ENCODE data around the gene RAD51D. TPM values are rescaled to one million over a fixed set of nuclear protein-coding genes. Genes with fewer than 3 reads are reported as not detected.

RAD51D gene
- total RNA-seq, 3 donors from 2014 or later (not counting 1 experiment from before 2014, with no cell fraction given) = 15.4 to 27.0 (median 22.7) TPM

DNA sequence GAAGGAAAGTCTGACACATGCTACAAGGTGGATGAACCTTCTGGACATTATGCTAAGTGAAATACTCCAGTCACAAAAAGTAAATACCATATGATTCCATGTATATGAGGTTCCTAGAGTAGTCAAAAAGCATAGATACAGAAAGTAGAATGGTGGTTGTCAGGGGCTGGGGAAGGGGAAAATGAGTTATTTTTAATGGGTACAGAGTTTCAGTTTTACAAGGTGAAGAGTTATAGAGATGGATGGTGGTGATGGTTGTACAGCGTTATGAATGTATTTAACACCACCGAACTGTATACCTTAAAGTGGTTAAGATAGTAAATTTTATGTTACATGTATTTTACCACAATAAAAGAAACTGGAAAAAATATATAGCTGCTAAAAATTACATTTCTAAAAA, 17.9 kb downstream of the RAD51D start:
- no peak overlapping the region for H3K27ac ChIP-seq (ENCODE audit: low read length)

DNA sequence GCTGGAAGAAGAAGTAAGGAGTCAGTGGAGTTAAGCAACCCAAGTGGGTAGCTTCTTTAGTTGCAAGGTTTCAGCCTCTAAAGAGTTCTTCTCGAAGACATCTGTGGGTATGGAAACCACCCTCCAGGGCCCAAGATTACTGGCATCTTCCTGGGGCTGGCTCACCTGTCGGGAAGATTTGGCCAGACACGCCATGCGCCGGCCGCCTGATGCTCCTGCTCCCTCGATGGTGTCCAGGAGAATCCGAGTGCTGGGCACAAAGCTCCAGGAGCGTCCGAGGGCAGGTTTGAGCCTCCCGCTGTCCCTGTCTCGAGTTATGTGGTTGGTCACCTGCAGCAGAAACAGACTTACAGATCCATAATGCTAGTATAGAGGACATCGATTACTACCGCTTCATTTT, 18.6 kb downstream of the RAD51D start:
- peaks cover 0 to 2% of the 10 kb centered on the region in 2 donors for H3K4me1 Mint-ChIP-seq
- 98% methylated on average over 14 of the region's 14 CpGs for WGBS (ENCODE audit: insufficient coverage)
- H3K27ac Mint-ChIP-seq = no peak overlapping the region
- H3K4me3 Mint-ChIP-seq = no peak overlapping the region
- no peaks in the 10 kb centered on the region for H3K9me3 Mint-ChIP-seq
- H3K36me3 Mint-ChIP-seq = peaks cover 28% of the 10 kb centered on the region
- H3K27me3 Mint-ChIP-seq (ENCODE audit: low read depth in 2 of 2) = no peaks in the 10 kb centered on the region
- no peak overlapping the region for H3K4me3 ChIP-seq (ENCODE audit: low read length)
- no peaks in the 10 kb centered on the region for H3K27me3 ChIP-seq (ENCODE audit: control insufficient read depth, insufficient read depth, low read length)
- DNase-seq (no peak), ATAC-seq (no peak)
- no peaks in the 10 kb centered on the region for H3K9me3 ChIP-seq (ENCODE audit: control insufficient read depth, insufficient read depth, low read length)
- TF ChIP-seq, protein P1, sequence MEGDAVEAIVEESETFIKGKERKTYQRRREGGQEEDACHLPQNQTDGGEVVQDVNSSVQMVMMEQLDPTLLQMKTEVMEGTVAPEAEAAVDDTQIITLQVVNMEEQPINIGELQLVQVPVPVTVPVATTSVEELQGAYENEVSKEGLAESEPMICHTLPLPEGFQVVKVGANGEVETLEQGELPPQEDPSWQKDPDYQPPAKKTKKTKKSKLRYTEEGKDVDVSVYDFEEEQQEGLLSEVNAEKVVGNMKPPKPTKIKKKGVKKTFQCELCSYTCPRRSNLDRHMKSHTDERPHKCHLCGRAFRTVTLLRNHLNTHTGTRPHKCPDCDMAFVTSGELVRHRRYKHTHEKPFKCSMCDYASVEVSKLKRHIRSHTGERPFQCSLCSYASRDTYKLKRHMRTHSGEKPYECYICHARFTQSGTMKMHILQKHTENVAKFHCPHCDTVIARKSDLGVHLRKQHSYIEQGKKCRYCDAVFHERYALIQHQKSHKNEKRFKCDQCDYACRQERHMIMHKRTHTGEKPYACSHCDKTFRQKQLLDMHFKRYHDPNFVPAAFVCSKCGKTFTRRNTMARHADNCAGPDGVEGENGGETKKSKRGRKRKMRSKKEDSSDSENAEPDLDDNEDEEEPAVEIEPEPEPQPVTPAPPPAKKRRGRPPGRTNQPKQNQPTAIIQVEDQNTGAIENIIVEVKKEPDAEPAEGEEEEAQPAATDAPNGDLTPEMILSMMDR (IDR thresholded peaks at IDR 0.05) = no peak
- no peak overlapping the region for H3K27ac ChIP-seq (ENCODE audit: low read length)
- H3K4me1 ChIP-seq (ENCODE audit: control insufficient read depth, insufficient read depth, low read length) = no peaks in the 10 kb centered on the region
- intact Hi-C loops (cut with micrococcal nuclease) = no loop called here
- peaks cover 38% of the 10 kb centered on the region for H3K36me3 ChIP-seq (ENCODE audit: control insufficient read depth, insufficient read depth, low read length)

More for the DNA sequence above, 17.9 kb downstream of the RAD51D start:
- Mint-ChIP-seq H3K36me3 (peaks cover 32% of the 10 kb centered on the region), H3K4me1 (peaks cover 0 to 7% of the 10 kb centered on the region in 2 donors), H3K27ac (peak overlapping the region in 1 of 2 donors; percentile 54), H3K4me3 (no peak overlapping the region), H3K27me3 (ENCODE audit: low read depth in 2 of 2) (no peaks in the 10 kb centered on the region), H3K9me3 (no peaks in the 10 kb centered on the region)
- no peak for ATAC-seq
- TF ChIP-seq, protein P1 (IDR thresholded peaks at IDR 0.05) = no peak
- peaks cover 41% of the 10 kb centered on the region for H3K36me3 ChIP-seq (ENCODE audit: control insufficient read depth, insufficient read depth, low read length)
- intact Hi-C loops (cut with micrococcal nuclease) = no loop called here
- H3K27me3 ChIP-seq (ENCODE audit: control insufficient read depth, insufficient read depth, low read length) = no peaks in the 10 kb centered on the region
- H3K4me3 ChIP-seq (ENCODE audit: low read length) = no peak overlapping the region
- WGBS (ENCODE audit: insufficient coverage) = no CpG with 5 or more reads among the region's 2 CpGs
- H3K9me3 ChIP-seq (ENCODE audit: control insufficient read depth, insufficient read depth, low read length) = no peaks in the 10 kb centered on the region
- DNase-seq = no peak
- H3K4me1 ChIP-seq (ENCODE audit: control insufficient read depth, insufficient read depth, low read length) = no peaks in the 10 kb centered on the region

GRCh38 chr17:35099908-35100307, 19.8 kb downstream of the RAD51D start:
- H3K36me3 Mint-ChIP-seq = peaks cover 17% of the 10 kb centered on the region

More at GRCh38 chr17:35099908-35100307, 19.8 kb downstream of the RAD51D start:
- Mint-ChIP-seq H3K27ac (peak overlapping the region in 1 of 2 donors; percentile 36), H3K27me3 (ENCODE audit: low read depth in 2 of 2) (no peaks in the 10 kb centered on the region), H3K9me3 (no peaks in the 10 kb centered on the region), H3K4me1 (no peaks in the 10 kb centered on the region), H3K4me3 (no peak overlapping the region)
- Histone ChIP-seq H3K36me3 (ENCODE audit: control insufficient read depth, insufficient read depth, low read length) (peaks cover 32% of the 10 kb centered on the region), H3K4me1 (ENCODE audit: control insufficient read depth, insufficient read depth, low read length) (no peaks in the 10 kb centered on the region), H3K27me3 (ENCODE audit: control insufficient read depth, insufficient read depth, low read length) (no peaks in the 10 kb centered on the region), H3K4me3 (ENCODE audit: low read length) (no peak overlapping the region), H3K27ac (ENCODE audit: low read length) (no peak overlapping the region), H3K9me3 (ENCODE audit: control insufficient read depth, insufficient read depth, low read length) (no peaks in the 10 kb centered on the region)
- TF ChIP-seq, protein P1 (IDR thresholded peaks at IDR 0.05) = no peak
- 99% methylated on average over 3 of the region's 3 CpGs for WGBS (ENCODE audit: insufficient coverage)
- DNase-seq (no peak), ATAC-seq (no peak)
- intact Hi-C loops (cut with micrococcal nuclease) = no loop called here
